Measurements from ENCODE around the gene BHLHE23. TPM values are rescaled to one million over a fixed set of nuclear protein-coding genes. Genes with fewer than 3 reads are reported as not detected.

BHLHE23 gene
- total RNA-seq, 1 donor from 2014 or later: not detected

- FAIRE-seq: no peak
- DNase-seq (ENCODE audit: low spot score in 2 of 2): no peak
These were observed 19.9 kb upstream of the BHLHE23 start for GRCh38 chr20:63026582-63027165.

DNA sequence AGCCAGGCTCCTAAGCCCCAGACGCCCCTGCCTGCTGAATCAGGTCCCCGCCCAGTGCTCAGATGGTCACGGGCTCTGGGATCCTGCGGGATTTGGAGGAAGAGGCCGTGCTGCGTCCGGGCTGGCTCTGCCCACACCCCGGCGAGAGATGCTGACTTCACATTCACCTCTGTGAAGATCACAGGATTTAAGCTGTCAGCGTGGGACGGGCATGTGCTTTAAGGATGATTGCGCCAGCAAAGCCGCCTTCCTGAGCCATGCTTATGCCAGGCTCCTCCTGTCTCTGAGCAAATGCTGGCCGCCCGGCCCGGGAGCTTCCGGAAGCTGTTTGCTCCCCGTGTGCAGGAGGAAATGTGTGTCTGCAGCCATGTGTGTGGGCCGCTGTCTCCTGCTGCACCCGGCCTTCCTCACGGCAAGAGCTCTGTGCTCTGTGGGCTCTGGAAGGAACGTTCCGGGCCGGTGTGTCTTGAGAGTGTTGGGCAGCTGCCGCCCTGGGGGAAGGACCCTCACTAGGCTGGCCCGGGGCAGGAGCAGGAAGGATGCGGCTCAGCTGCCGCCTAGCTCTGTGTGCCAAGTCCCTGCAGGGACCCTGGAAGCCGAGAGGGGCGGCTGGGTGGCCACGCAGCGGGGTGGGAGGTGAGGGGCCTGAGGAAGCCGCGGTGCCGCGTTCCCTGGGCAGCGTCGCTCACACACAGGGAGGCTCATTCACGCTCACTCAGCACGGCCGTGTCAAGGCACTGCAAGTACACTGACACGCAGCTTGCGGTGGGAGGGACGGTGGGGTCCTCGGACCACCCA, 19.0 kb upstream of the BHLHE23 start:
- DNase-seq (ENCODE audit: low spot score in 2 of 2): no peak
- FAIRE-seq: no peak

DNA sequence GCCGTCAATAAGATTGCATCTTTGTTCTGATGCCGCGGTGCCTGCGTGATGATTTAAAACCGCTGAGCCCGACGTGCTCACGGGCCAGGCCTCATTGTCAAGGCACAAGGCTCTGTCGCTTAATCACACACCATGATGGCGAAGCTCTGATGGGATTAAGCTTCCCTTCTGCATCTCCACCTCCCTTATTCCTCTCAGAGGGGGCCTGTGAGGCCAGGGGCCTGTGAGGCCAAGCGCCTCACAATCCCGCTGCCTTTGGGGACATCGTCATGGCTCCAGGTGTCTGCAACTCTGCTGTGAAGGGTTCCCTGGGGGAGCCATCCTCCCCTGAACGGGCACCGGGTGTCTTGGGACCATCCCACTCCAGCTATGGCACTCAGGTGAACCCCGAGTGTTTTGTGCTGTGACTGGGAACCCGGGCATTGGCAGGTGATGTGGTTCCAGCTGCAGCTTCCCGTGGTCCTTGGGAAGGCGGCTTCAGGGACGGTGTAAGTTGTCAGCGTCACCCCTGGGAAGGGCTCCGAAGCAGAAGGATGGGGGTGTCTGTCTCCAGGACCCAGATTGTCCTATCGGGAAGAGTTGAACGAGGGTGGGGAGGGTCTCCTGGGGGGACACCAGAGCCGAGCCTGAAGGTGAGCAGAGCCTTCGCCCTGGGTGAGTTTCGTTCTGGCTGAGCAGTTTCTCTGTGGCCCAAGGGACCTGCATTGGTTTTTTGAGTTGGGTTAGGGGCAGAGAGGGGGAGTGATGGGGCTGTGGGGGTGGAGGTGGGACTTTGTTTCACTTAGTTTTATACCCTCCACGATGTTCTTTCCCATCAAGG, 18.0 kb upstream of the BHLHE23 start:
- FAIRE-seq: no peak

DNA sequence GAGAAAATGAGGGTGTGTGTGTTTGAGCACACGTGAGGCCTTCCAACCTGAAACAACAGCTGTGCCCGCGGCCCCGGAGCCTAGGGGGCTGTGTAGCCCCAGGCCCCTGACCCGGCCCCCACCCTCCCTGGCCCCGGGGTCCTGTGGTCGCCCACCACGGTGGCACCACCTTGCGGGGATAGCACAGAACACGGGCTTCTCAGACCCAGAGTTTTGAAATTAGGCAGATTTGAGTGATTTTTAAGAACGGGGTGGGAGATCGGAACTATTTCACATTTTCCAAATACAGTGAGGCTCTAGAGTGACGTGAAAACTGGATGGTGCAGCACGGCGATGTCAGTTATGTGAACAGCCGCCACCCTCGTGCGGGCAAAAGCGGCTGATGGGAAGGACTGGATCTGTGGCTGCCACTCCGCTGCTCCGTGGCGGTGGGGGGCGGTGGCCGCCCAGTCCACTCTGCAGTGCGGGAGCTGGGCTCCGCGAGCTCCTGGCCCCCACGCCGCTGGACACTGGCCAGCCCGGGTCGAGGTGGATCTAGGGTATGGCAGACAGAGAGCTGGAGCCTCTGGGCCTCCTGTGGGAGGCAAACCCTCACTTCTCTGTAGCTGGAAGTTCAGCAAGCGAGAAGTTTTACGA, 17.3 kb upstream of the BHLHE23 start:
- no peak for DNase-seq (ENCODE audit: low spot score in 2 of 2)
- FAIRE-seq: no peak

More for the DNA sequence above, 18.0 kb upstream of the BHLHE23 start:
- DNase-seq (ENCODE audit: low spot score in 2 of 2): no peak

GRCh38 chr20:63023071-63023935, 16.5 kb upstream of the BHLHE23 start:
- DNase-seq (ENCODE audit: low spot score in 2 of 2) (no peak), FAIRE-seq (no peak)

GRCh38 chr20:63022501-63022900, 15.7 kb upstream of the BHLHE23 start:
- FAIRE-seq (no peak), DNase-seq (ENCODE audit: low spot score in 2 of 2) (no peak)

DNA sequence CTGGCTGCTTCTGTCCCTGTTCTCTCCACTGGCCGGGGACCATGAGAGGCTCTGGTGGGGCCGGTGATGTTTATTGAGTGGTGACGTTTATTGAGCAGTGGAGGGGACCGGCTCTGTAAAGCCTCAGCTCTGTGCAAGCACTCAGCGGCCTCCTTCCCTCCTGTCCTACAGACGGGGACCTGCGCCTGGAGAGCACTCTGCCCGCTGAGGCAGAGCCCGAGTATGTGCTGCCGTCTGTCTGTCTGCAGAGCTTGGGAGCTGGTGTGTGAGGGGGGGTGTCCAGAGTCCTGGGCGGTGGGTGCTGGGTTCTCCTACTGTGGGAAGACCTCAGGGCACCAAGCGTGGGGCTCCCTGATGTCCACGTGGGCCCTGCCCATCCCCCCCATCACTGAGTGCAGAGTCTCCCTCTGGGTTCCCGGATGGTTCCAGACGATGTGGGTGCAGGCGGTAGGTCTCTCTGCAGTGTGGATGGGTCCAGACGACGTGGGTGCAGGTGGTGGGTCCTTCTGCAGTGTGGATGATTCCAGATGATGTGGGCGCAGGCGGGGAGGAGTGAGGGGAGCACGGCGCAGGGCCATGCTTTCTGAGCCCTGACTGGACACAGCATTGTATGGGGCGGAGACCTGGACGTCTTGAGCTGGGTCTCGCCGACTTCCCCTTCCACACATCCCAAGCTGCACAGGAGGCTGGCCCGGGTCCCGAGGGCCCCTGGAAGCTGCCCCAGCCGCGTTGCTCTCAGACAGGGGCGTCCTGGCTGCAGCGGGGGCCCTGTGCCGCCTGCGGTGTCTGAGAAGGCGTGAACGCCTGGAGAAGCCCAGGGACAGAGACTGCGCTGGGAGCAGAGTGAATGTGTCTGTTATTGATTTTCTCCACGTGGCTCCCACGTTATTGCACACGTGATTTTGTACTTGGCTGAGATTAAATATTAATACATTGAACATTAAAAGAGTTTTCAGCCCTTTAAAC, 14.9 kb upstream of the BHLHE23 start:
- FAIRE-seq (no peak), DNase-seq (ENCODE audit: low spot score in 2 of 2) (no peak)

DNA sequence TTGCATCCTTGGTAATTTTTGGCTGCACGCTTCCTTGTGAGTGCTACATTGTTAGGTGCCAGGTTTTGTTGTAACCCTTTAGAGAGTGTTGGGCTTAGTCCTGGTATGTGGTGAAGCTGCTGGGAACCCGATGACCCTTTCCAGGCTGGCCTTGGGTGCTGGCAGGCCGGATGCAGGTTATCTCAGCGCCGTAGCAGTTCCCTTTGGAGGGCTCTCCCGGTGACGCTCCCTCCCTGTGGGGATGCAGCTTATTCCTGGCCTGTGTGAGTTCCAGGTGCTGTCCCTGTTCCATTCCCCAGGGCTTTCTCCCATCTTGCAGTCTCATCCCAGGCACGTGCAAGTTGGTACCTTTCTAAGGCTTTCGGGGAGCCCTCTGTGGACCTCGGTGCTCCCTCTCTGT, 13.9 kb upstream of the BHLHE23 start:
- FAIRE-seq (no peak), DNase-seq (ENCODE audit: low spot score in 2 of 2) (no peak)

DNA sequence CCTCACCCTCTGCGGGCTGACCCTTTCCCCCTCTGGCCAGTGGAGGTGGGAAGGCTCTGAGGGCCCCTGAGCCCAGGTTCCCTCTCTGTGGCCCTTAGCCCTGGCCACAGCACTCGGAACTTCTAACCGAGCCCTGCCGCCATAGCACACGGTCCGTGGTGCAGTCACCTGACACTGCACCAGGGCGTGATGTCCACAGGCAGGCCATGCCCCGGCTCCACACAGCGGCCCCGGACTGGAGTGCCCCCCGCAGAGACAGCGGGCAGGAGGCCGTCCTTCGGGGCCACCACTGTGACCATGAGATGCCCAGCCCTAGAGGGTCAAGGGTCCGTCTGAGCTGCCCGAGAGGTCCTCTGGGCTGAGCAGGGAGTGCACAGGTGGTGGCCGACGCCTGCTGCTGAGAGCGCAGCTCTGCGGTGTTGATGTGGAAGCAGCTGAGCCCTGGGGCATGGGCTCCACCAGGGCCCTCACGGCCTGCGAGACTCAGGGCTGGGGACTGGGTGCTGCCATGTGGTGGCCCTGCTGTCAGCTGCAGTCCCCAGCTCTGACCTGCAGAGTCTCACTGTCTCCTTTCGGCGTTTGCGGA, 11.2 kb upstream of the BHLHE23 start:
- DNase-seq (ENCODE audit: low spot score in 2 of 2) (no peak), FAIRE-seq (no peak)

DNA sequence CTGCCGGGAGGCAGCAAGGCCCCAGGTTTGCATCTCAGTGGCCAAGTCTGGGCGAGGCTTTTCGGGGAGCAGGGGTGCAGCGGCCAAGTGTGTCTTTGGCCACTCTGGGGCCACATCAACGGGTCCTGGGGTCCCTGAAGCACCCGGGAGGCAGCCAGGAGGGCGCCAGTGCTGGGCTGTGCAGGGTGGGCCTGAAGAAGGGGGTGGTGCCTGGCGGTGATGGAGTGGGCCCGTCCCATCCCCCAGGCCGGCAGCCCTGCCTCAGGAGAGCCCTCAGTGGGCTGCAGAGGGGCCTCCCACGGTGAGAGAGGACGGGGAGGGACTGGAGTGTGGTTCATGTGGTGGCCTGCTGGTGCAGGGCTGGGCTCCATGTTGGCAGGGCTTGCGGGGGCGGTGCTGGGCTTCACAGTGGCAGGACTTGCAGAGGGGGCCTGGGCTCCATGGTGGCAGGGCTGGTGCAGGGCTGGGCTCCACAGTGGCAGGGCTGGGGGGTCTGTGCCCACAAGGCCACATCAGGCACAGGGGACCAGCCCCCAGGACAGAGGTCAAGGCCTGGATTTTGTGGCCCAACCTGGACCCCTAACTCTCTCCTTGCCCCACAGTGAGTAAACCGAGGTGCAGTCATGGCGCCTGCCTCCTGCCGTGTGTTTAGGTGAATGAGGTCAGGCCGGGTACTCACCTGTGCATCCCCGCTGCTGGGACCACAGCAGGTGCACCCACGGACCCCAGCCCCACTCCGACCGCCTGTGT, 10.5 kb upstream of the BHLHE23 start:
- no peak for DNase-seq (ENCODE audit: low spot score in 2 of 2)

GRCh38 chr20:63016514-63017075, 9.8 kb upstream of the BHLHE23 start:
- FAIRE-seq (no peak), DNase-seq (ENCODE audit: low spot score in 2 of 2) (no peak)

More for the DNA sequence above, 10.5 kb upstream of the BHLHE23 start:
- no peak for FAIRE-seq

DNA sequence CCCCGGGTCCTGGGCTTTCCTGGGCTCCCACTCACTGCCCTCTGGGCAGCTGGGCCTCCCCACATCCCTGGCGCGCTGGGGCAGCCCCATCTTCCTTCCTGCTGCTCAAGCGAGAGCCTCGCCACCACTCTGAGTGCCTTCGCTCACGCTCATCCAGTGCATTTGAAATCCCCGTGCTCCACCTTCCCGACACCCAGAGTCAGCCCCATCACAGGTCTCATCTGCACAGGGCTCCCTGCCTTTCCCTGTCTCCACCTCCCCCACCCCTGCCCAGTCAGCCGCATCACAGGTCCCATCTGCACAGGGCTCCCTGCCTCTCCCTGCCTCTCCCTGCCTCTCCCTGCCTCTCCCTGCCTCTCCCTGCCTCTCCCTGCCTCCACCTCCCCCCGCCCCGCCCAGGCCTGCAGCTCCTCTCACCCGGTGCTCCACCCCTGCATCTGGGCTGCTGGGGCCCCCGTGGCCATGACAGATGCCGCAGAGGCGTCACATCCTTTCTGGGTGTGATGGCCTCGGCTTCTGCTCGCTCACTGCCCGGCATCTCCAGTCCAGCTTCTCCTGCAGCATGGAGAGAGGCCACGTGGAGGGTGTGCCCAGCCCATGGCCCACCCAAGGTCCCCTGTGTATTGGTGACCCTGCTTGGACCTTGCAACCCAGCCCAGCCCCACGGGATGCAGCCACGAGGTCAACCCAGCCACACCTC, 9.0 kb upstream of the BHLHE23 start:
- DNase-seq (ENCODE audit: low spot score in 2 of 2) (no peak), FAIRE-seq (no peak)

- FAIRE-seq: no peak
- DNase-seq (ENCODE audit: low spot score in 2 of 2): no peak
These were observed 8.4 kb upstream of the BHLHE23 start for GRCh38 chr20:63015147-63015661.

- DNase-seq (ENCODE audit: low spot score in 2 of 2): no peak
- FAIRE-seq: no peak
These were observed 7.9 kb upstream of the BHLHE23 start for GRCh38 chr20:63014710-63015109.

DNA sequence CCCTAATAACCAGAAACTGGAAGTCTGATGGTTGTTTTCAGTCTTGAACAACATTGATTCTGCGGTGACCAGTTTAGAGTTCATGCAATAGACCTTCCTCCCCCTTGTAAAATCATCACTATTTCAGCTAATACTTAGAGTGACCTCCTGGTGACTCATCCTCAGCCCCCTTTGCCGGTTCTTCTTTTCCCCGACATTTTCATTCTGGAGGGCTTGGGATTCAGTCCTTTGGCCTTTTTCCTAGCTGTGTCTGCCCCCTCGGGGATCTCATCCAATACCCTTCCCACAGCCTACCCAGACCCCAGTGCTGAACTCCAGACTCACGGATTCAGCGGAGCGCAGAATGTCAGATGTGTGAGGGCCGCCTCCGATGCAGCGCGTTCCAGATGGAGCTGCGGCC, 7.5 kb upstream of the BHLHE23 start:
- no peak for FAIRE-seq
- DNase-seq (ENCODE audit: low spot score in 2 of 2): no peak

DNA sequence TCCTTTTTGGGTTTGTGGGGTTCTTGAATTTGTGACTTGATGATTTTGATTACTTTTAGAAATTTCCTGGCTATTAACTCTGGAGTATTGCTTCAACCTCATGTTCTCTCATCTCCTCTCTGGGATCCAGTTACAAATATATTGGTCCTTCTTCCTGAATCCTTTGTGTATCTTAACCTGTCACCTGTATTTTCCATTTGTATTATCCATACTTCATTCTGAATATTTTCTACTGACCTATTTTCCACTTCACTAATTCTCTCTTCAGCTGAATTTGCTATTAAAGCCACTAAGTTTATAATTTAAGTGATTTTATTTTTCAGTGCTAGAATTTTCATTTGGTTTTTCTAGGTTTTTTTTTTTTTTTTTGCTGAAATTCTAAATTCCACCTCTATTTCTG, 6.4 kb upstream of the BHLHE23 start:
- FAIRE-seq (no peak), DNase-seq (ENCODE audit: low spot score in 2 of 2) (no peak)

DNA sequence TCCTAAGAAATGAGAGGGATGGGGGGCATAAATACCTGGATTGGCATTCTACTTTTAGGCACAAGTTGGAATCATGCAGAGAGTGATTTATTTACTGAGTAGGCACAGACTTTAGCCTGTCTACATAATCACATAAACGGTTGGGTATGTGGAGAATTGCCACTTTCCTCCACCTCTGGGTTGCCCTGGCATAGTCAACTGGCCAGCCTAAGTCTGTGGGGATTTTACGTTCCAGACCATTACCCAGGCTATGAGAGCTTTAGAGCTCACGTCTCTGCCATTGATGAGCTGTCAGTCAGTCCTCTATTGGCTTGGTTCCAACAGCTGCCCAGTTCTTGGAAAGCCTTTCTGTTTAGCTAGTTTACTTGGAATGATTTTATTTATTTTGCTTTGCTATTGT, 5.0 kb upstream of the BHLHE23 start:
- FAIRE-seq: no peak
- no peak for DNase-seq (ENCODE audit: low spot score in 2 of 2)
